HG02588 (cell line): ENCODE measurements around the gene ARHGAP10.
A peak's percentile ranks its signal among the peaks of the same experiment; 100 is the strongest.
"Not testable (repeated sequence)": the region's sequence is repeated elsewhere in the genome, so short reads cannot be mapped to it uniquely, and the experiment has no call there.

Experiments
- ATAC-seq: cut with Tn5 transposase; IDR thresholded peaks from one replicate; pipeline ENCODE4 v1.9.1; 2021; ENCODE audit warnings: mild to moderate bottlenecking, moderate library complexity; ENCODE audit not compliant: unreplicated experiment

The ARHGAP10 gene

GRCh38 chr4:147791341-147791740 lies 59.5 kb downstream of the ARHGAP10 start:
- no peak for ATAC-seq

- no peak for ATAC-seq
Measured at GRCh38 chr4:147791865-147792264, 60.0 kb downstream of the ARHGAP10 start.

- peak; percentile 36 for ATAC-seq
Measured at GRCh38 chr4:147793569-147794313, 61.9 kb downstream of the ARHGAP10 start.

GRCh38 chr4:147794314-147794680 lies 62.4 kb downstream of the ARHGAP10 start:
- ATAC-seq = no peak

GRCh38 chr4:147794787-147795413 lies 63.0 kb downstream of the ARHGAP10 start:
- peak; percentile 80 for ATAC-seq

GRCh38 chr4:147799057-147799456 lies 67.2 kb downstream of the ARHGAP10 start:
- not testable (repeated sequence) for ATAC-seq

GRCh38 chr4:147799986-147800555 lies 68.2 kb downstream of the ARHGAP10 start:
- ATAC-seq = peak; percentile 98

- no peak for ATAC-seq
Measured at GRCh38 chr4:147801820-147802219, 69.9 kb downstream of the ARHGAP10 start.

GRCh38 chr4:147802346-147802745 lies 70.5 kb downstream of the ARHGAP10 start:
- no peak for ATAC-seq

- ATAC-seq = no peak
Measured at GRCh38 chr4:147805946-147806345, 74.1 kb downstream of the ARHGAP10 start.

GRCh38 chr4:147808447-147808846 lies 76.6 kb downstream of the ARHGAP10 start:
- ATAC-seq = no peak

GRCh38 chr4:147809211-147809610 lies 77.3 kb downstream of the ARHGAP10 start:
- ATAC-seq = no peak

GRCh38 chr4:147811878-147812277 lies 80.0 kb downstream of the ARHGAP10 start:
- no peak for ATAC-seq

GRCh38 chr4:147813109-147813773 lies 81.4 kb downstream of the ARHGAP10 start:
- ATAC-seq = no peak

GRCh38 chr4:147813973-147814372 lies 82.1 kb downstream of the ARHGAP10 start:
- no peak for ATAC-seq

GRCh38 chr4:147814376-147814775 lies 82.5 kb downstream of the ARHGAP10 start:
- no peak for ATAC-seq

- ATAC-seq = no peak
Measured at GRCh38 chr4:147815741-147816140, 83.9 kb downstream of the ARHGAP10 start.

- no peak for ATAC-seq
Measured at GRCh38 chr4:147816382-147817254, 84.7 kb downstream of the ARHGAP10 start.

GRCh38 chr4:147820975-147821374 lies 89.1 kb downstream of the ARHGAP10 start:
- ATAC-seq = no peak

- peak; percentile 43 for ATAC-seq
Measured at GRCh38 chr4:147821555-147821954, 89.7 kb downstream of the ARHGAP10 start.

GRCh38 chr4:147822128-147822527 lies 90.2 kb downstream of the ARHGAP10 start:
- no peak for ATAC-seq
